DMS153 treated with DMSO at 0.1 percent for 48 hours (cell line): ENCODE measurements around the gene CAPN13.
A peak's percentile ranks its signal among the peaks of the same experiment; 100 is the strongest.

Source experiments
- DNase-seq: peaks from one replicate; lab custom pipeline; 2025; ENCODE audit not compliant: unreplicated experiment; lab: John Stamatoyannopoulos, UW

Gene CAPN13

GRCh38 chr2:30764021-30764800, 43.0 kb downstream of the CAPN13 start:
- no peak for DNase-seq

- no peak for DNase-seq
Observed at GRCh38 chr2:30763151-30763660, 44.0 kb downstream of the CAPN13 start.

- no peak for DNase-seq
Observed at GRCh38 chr2:30761226-30761625, 46.0 kb downstream of the CAPN13 start.

GRCh38 chr2:30759481-30759880, 47.8 kb downstream of the CAPN13 start:
- no peak for DNase-seq

- DNase-seq = no peak
Observed at GRCh38 chr2:30758191-30758651, 49.0 kb downstream of the CAPN13 start.

- DNase-seq = no peak
Observed at GRCh38 chr2:30757749-30758148, 49.5 kb downstream of the CAPN13 start.

GRCh38 chr2:30756971-30757370, 50.3 kb downstream of the CAPN13 start:
- no peak for DNase-seq

GRCh38 chr2:30756051-30756719, 51.1 kb downstream of the CAPN13 start:
- no peak for DNase-seq

GRCh38 chr2:30753630-30754029, 53.6 kb downstream of the CAPN13 start:
- DNase-seq = no peak

GRCh38 chr2:30752811-30753210, 54.4 kb downstream of the CAPN13 start:
- no peak for DNase-seq

GRCh38 chr2:30747206-30747605, 60.0 kb downstream of the CAPN13 start:
- DNase-seq = no peak

- DNase-seq = no peak
Observed at GRCh38 chr2:30744823-30745222, 62.4 kb downstream of the CAPN13 start.

GRCh38 chr2:30741576-30741975, 65.7 kb downstream of the CAPN13 start:
- no peak for DNase-seq

GRCh38 chr2:30738141-30738911, 68.9 kb downstream of the CAPN13 start:
- DNase-seq = no peak

- no peak for DNase-seq
Observed at GRCh38 chr2:30737326-30737610, 70.0 kb downstream of the CAPN13 start.

GRCh38 chr2:30736461-30737325, 70.6 kb downstream of the CAPN13 start:
- peak; percentile 62 for DNase-seq

GRCh38 chr2:30733876-30734520, 73.2 kb downstream of the CAPN13 start:
- DNase-seq = no peak

- no peak for DNase-seq
Observed at GRCh38 chr2:30732876-30733275, 74.4 kb downstream of the CAPN13 start.

GRCh38 chr2:30732376-30732775, 74.9 kb downstream of the CAPN13 start:
- DNase-seq = no peak

GRCh38 chr2:30731706-30732105, 75.5 kb downstream of the CAPN13 start:
- DNase-seq = no peak
